A549 (cell line): Measurements from ENCODE around the gene EXOC7. TPM values are rescaled to one million over a fixed set of nuclear protein-coding genes. Genes with fewer than 3 reads are reported as not detected.
A peak's percentile ranks its signal among the peaks of the same experiment; 100 is the strongest.

Experiments
- ATAC-seq, 2 experiments: fragments of 200-7000 bp in 1 of 2; fragments of >200 bp in 1 of 2; cut with Nextera tagmentation in 1 of 2; cut with Tn5 transposase in 1 of 2; 3 replicates each; pipeline versions ENCODE4 v1.8.0 to v1.9.1; 2018 to 2020; ENCODE audit warnings: mild to moderate bottlenecking in 1 of 2, moderate library complexity in 1 of 2
- CTCF ChIA-PET: fragments of 300-600 bp; sonication (Branson Sonifier 250); formaldehyde crosslinking; extraction: SDS; loops from one replicate; lab custom pipeline; 2021; ENCODE audit warnings: antibody characterized with exemption, inconsistent platforms; lab: Yijun Ruan, JAX
- POLR2A ChIA-PET: fragments of 350-600 bp; formaldehyde crosslinking; extraction: SDS; loops from one replicate; lab custom pipeline; 2021; ENCODE audit warnings: antibody characterized with exemption, inconsistent platforms; lab: Yijun Ruan, JAX
- DNase-seq, 2 experiments: peaks; one replicate each; pipeline versions ENCODE4 v3.0.0 to v3.0.0-alpha.2; 2011 to 2016; ENCODE audit warnings: low read depth in 1 of 2, low spot score in 1 of 2
- FAIRE-seq: peaks from 2 replicates; lab custom pipeline; 2011; peaks lifted over from hg19 to GRCh38; lab: Jason Lieb, UNC
- H3K27ac ChIP-seq, 2 experiments: fragments of >200 bp; sonication (Bioruptor Twin); formaldehyde crosslinking; 3 replicates each; pipeline ENCODE4 v1.5.1; 2016 to 2017
- H3K4me1 ChIP-seq: fragments of >200 bp; sonication (Bioruptor Twin); formaldehyde crosslinking; 3 replicates; pipeline ENCODE4 v1.6.1; 2016
- H3K4me2 ChIP-seq: fragments of >200 bp; sonication (Bioruptor Twin); formaldehyde crosslinking; 3 replicates; pipeline ENCODE4 v1.6.1; 2016
- H3K4me3 ChIP-seq: fragments of >200 bp; sonication (Bioruptor Twin); formaldehyde crosslinking; 3 replicates; pipeline ENCODE4 v1.5.1; 2016
- H3K9me3 ChIP-seq: fragments of >200 bp; sonication (Bioruptor Twin); formaldehyde crosslinking; 3 replicates; pipeline ENCODE4 v1.6.1; 2016
- ATOH8 ChIP-seq: fragments of 250-450 bp; sonication (Bioruptor Pico); IDR thresholded peaks from 2 replicates; pipeline ENCODE4 v1.5.0; 2020; ENCODE audit warnings: low read depth, mild to moderate bottlenecking, moderate library complexity
- BHLHE40 ChIP-seq: IDR thresholded peaks from 2 replicates; pipeline ENCODE4 v1.6.1; 2012; ENCODE audit warnings: low read depth, low read length, inconsistent platforms
- EHMT2 ChIP-seq: fragments of 200-600 bp; sonication (generic); IDR thresholded peaks from 2 replicates; pipeline ENCODE4 v1.6.1; 2016; ENCODE audit warnings: antibody characterized with exemption, low read depth, mild to moderate bottlenecking, moderate library complexity
- FOSB ChIP-seq: fragments of 250-450 bp; sonication (Bioruptor Pico); IDR thresholded peaks from 2 replicates; pipeline ENCODE4 v1.5.0; 2020; ENCODE audit warnings: mild to moderate bottlenecking, moderate library complexity
- FOSL2 ChIP-seq, 2 experiments: fragments of 450-650 bp in 1 of 2; fragments of >200 bp in 1 of 2; sonication (Bioruptor Twin) in 1 of 2; formaldehyde crosslinking; IDR thresholded peaks; 2 replicates each; pipeline versions ENCODE4 v1.5.0 to v1.6.1; 2016 to 2020; ENCODE audit warnings: mild to moderate bottlenecking in 1 of 2, moderate library complexity in 1 of 2
- HOXB5 ChIP-seq: fragments of 250-450 bp; sonication (Bioruptor Pico); IDR thresholded peaks from 2 replicates; pipeline ENCODE4 v1.5.0; 2020; ENCODE audit warnings: mild to moderate bottlenecking, moderate library complexity
- JUNB ChIP-seq: fragments of >200 bp; sonication (Bioruptor Twin); formaldehyde crosslinking; IDR thresholded peaks from 2 replicates; pipeline ENCODE4 v1.6.1; 2016
- KDM5A ChIP-seq: fragments of 200-600 bp; sonication (generic); IDR thresholded peaks from 2 replicates; pipeline ENCODE4 v1.6.1; 2016; ENCODE audit warnings: antibody characterized with exemption, mild to moderate bottlenecking
- MAFK ChIP-seq: fragments of 450-650 bp; IDR thresholded peaks from 2 replicates; pipeline ENCODE4 v1.6.1; 2014; ENCODE audit not compliant: partially characterized antibody
- MAZ ChIP-seq: fragments of 150-350 bp; IDR thresholded peaks from 2 replicates; pipeline ENCODE4 v1.6.1; 2014; ENCODE audit warnings: antibody characterized with exemption, low read depth, low read length, borderline replicate concordance
- NFE2L2 ChIP-seq: fragments of 150-350 bp; conservative IDR thresholded peaks from 2 replicates; pipeline ENCODE4 v1.6.1; 2014; ENCODE audit warnings: low read length
- POLR2AphosphoS2 ChIP-seq: conservative IDR thresholded peaks from 2 replicates; pipeline ENCODE4 v1.6.1; 2012; ENCODE audit warnings: low read length, improper control_type of control experiment, inconsistent platforms
- RAD21 ChIP-seq, 2 experiments: fragments of >200 bp in 1 of 2; sonication (Bioruptor Twin) in 1 of 2; formaldehyde crosslinking in 1 of 2; IDR thresholded peaks in 1 of 2; conservative IDR thresholded peaks in 1 of 2; 2 replicates in 1 of 2; 3 replicates in 1 of 2; pipeline ENCODE4 v1.6.1; 2012 to 2018; ENCODE audit warnings: inconsistent platforms in 1 of 2
- RARB ChIP-seq: fragments of 250-450 bp; sonication (Bioruptor Pico); IDR thresholded peaks from 2 replicates; pipeline ENCODE4 v1.8.0; 2021; ENCODE audit warnings: mild to moderate bottlenecking, moderate library complexity
- RCOR1 ChIP-seq: fragments of 150-350 bp; IDR thresholded peaks from 2 replicates; pipeline ENCODE4 v1.6.1; 2014; ENCODE audit warnings: antibody characterized with exemption, low read length, low read depth
- REST ChIP-seq: fragments of 200-600 bp; sonication (generic); IDR thresholded peaks from 2 replicates; pipeline ENCODE4 v1.6.1; 2016; ENCODE audit warnings: antibody characterized with exemption, mild to moderate bottlenecking, moderate library complexity
- WGBS: methylation state at CpG from one replicate; pipeline ENCODE4 v1.1.6; 2017; ENCODE audit errors: missing lambda C conversion rate; 5-methylcytosine and 5-hydroxymethylcytosine counted together
- polyA plus RNA-seq, 4 experiments: library from polyadenylated mRNA; depleted of rRNA in 3 of 4; stranded (reverse); fragments of >200 nt; fragmentation: RNase III in 1 of 4; extraction: RNeasy Plus Mini Kit Qiagen cat#74134 plus additional on column Dnase treatment in 1 of 4; gene quantifications; 2 replicates in 3 of 4; 3 replicates in 1 of 4; pipeline ENCODE4 v1.2.3, GENCODE V29; 2011 to 2017
- TF ChIP-seq, protein P1 (sequence below): fragments of >200 bp; sonication (Bioruptor Twin); formaldehyde crosslinking; IDR thresholded peaks from 3 replicates; pipeline ENCODE4 v1.5.1; 2016
- TF ChIP-seq, protein P2 (sequence below): IDR thresholded peaks from 2 replicates; pipeline ENCODE4 v1.6.1; 2012
- TF ChIP-seq, protein P3 (sequence below): fragments of 150-350 bp; IDR thresholded peaks from 2 replicates; pipeline ENCODE4 v1.6.1; 2014; ENCODE audit warnings: low read depth, mild to moderate bottlenecking, low read length
- TF ChIP-seq, protein P4 (sequence below): fragments of >200 bp; sonication (Bioruptor Twin); formaldehyde crosslinking; IDR thresholded peaks from 2 replicates; pipeline ENCODE4 v1.6.1; 2016

EXOC7 gene
- polyA plus RNA-seq, 2 of the 4 experiments (the other 2 are of a cell fraction), result 64.5 to 72.3 TPM

GRCh38 chr17:76103274-76104139 lies at the start of gene EXOC7 (continued):
- TF ChIP-seq, protein P1, sequence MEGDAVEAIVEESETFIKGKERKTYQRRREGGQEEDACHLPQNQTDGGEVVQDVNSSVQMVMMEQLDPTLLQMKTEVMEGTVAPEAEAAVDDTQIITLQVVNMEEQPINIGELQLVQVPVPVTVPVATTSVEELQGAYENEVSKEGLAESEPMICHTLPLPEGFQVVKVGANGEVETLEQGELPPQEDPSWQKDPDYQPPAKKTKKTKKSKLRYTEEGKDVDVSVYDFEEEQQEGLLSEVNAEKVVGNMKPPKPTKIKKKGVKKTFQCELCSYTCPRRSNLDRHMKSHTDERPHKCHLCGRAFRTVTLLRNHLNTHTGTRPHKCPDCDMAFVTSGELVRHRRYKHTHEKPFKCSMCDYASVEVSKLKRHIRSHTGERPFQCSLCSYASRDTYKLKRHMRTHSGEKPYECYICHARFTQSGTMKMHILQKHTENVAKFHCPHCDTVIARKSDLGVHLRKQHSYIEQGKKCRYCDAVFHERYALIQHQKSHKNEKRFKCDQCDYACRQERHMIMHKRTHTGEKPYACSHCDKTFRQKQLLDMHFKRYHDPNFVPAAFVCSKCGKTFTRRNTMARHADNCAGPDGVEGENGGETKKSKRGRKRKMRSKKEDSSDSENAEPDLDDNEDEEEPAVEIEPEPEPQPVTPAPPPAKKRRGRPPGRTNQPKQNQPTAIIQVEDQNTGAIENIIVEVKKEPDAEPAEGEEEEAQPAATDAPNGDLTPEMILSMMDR, result no peak
- TF ChIP-seq ATOH8 (CRISPR knock-in tag), result no peak
- TF ChIP-seq HOXB5 (CRISPR knock-in tag), result no peak
- no peak for TF ChIP-seq FOSB (CRISPR knock-in tag)
- no peak for TF ChIP-seq RARB (CRISPR knock-in tag)
- TF ChIP-seq, protein P2, sequence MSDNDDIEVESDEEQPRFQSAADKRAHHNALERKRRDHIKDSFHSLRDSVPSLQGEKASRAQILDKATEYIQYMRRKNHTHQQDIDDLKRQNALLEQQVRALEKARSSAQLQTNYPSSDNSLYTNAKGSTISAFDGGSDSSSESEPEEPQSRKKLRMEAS, result peak; percentile 91
- TF ChIP-seq FOSL2 (IDR thresholded peaks at IDR 0.05), result no peak
- no peak for TF ChIP-seq FOSL2 (CRISPR knock-in tag; IDR thresholded peaks at IDR 0.05)
- TF ChIP-seq EHMT2, result no peak
- no peak for TF ChIP-seq BHLHE40
- TF ChIP-seq, protein P3, sequence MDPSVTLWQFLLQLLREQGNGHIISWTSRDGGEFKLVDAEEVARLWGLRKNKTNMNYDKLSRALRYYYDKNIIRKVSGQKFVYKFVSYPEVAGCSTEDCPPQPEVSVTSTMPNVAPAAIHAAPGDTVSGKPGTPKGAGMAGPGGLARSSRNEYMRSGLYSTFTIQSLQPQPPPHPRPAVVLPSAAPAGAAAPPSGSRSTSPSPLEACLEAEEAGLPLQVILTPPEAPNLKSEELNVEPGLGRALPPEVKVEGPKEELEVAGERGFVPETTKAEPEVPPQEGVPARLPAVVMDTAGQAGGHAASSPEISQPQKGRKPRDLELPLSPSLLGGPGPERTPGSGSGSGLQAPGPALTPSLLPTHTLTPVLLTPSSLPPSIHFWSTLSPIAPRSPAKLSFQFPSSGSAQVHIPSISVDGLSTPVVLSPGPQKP, result no peak
- no peak for TF ChIP-seq MAZ
- no peak for TF ChIP-seq NFE2L2
- no peak for TF ChIP-seq RCOR1
- no peak for TF ChIP-seq RAD21 (conservative IDR thresholded peaks at IDR 0.05 in 1 of 2, IDR thresholded peaks at IDR 0.05 in 1 of 2)
- TF ChIP-seq MAFK, result no peak
- TF ChIP-seq KDM5A, result no peak
- no peak for TF ChIP-seq JUNB
- TF ChIP-seq, protein P4, sequence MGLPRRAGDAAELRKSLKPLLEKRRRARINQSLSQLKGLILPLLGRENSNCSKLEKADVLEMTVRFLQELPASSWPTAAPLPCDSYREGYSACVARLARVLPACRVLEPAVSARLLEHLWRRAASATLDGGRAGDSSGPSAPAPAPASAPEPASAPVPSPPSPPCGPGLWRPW, result no peak
- no peak for TF ChIP-seq POLR2AphosphoS2

DNA sequence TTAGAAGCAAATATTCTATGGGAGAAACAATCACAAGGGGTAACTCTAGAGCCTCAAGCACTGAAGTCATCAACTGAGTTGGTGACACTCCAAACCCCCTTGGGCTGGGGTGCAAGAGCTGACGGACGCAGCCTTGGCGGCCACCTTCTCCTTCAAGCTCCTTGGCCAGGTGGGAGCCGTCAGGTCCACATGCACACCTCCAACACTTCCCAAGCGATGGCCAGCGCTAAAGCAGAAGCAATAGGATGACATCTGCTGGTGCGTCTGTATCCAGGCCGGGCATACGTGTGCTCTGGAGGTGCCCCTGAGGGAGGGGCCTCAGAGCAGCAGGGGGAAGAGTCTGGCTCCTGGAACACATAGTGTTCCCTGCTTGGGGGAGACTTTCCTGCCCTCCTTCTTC lies 49.6 kb upstream of the EXOC7 start:
- ATAC-seq (no peak), DNase-seq (no peak), FAIRE-seq (no peak)
- WGBS, result 87% methylated on average over 7 of the region's 9 CpGs
- Histone ChIP-seq H3K27ac (no peak overlapping the region), H3K9me3 (no peaks in the 10 kb centered on the region), H3K4me3 (no peak overlapping the region), H3K4me1 (0 out of 3 replicates have a peak, but pooled peaks cover 2% of the 10 kb centered on the region), H3K4me2 (no peak overlapping the region)
- ChIA-PET POLR2A (no interaction called here), CTCF (interaction anchor here (0.5 to 21.1 kb wide), 13 partner anchors 8 to 149 kb away, joined by 3 to 206 read pairs (median 6); partner anchors contain the start of gene FOXJ1)
- TF ChIP-seq REST (no peak), FOSL2 (IDR thresholded peaks at IDR 0.05) (no peak), FOSL2 (CRISPR knock-in tag; IDR thresholded peaks at IDR 0.05) (no peak), RCOR1 (no peak)
